Nephron progenitor cell (in vitro differentiated cells): ENCODE results near the gene KRI1.
A peak's percentile ranks its signal among the peaks of the same experiment; 100 is the strongest.
"Not testable (repeated sequence)": the region's sequence is repeated elsewhere in the genome, so short reads cannot be mapped to it uniquely, and the experiment has no call there.

Experiments
- DNase-seq: peaks from one replicate; pipeline ENCODE4 v3.0.0; 2021
- H3K27ac Mint-ChIP-seq: 2 replicates; pipeline ENCODE4 v1.8.0; 2021; ENCODE audit warnings: mild to moderate bottlenecking, moderate library complexity, mixed read lengths
- H3K27me3 Mint-ChIP-seq: 2 replicates; pipeline ENCODE4 v1.8.0; 2021; ENCODE audit warnings: mild to moderate bottlenecking, low read depth, mixed read lengths; ENCODE audit not compliant: poor library complexity
- H3K36me3 Mint-ChIP-seq: 2 replicates; pipeline ENCODE4 v1.8.0; 2021; ENCODE audit warnings: low read depth, mixed read lengths
- H3K4me1 Mint-ChIP-seq: 2 replicates; pipeline ENCODE4 v1.8.0; 2021; ENCODE audit warnings: mixed read lengths
- H3K4me3 Mint-ChIP-seq: 2 replicates; pipeline ENCODE4 v1.8.0; 2021; ENCODE audit warnings: mild to moderate bottlenecking, moderate library complexity, mixed read lengths
- H3K9me3 Mint-ChIP-seq: 2 replicates; pipeline ENCODE4 v1.8.0; 2021; ENCODE audit warnings: mild to moderate bottlenecking, moderate library complexity, mixed read lengths
- CTCF ChIP-seq: fragments of 200-600 bp; sonication (generic); IDR thresholded peaks from 2 replicates; pipeline ENCODE4 v1.5.0; 2021; ENCODE audit warnings: antibody characterized with exemption

Gene KRI1

DNA sequence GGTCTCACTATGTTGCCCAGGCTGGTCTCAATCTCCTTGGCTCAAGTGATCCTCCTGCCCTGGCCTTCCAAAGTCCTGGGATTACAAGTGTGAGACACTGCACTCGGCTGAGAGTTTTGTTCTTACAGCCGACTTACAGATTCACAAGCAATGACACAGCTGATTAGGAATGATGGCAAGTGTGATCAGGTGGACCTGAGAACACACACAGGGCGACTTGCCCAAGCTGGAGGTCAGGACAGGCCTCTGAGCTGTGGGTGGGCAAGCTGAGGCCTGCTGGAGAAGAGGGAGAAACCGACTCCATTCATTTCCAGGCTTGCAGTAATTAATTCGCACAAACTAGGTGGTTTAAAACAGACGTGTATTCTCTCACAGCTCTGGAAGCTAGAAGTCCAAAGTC, 30.2 kb downstream of the KRI1 start:
- no peak overlapping the region for H3K4me3 Mint-ChIP-seq
- H3K9me3 Mint-ChIP-seq = peaks cover 6% of the 10 kb centered on the region
- peak overlapping the region; percentile 51 for H3K27ac Mint-ChIP-seq
- TF ChIP-seq CTCF = no peak
- H3K36me3 Mint-ChIP-seq = no peaks in the 10 kb centered on the region
- H3K4me1 Mint-ChIP-seq = peaks cover 4% of the 10 kb centered on the region
- H3K27me3 Mint-ChIP-seq = peaks cover 38% of the 10 kb centered on the region
- no peak for DNase-seq

- no peak overlapping the region for H3K4me3 Mint-ChIP-seq
- H3K27ac Mint-ChIP-seq = no peak overlapping the region
- no peak for TF ChIP-seq CTCF
- H3K27me3 Mint-ChIP-seq = peaks cover 39% of the 10 kb centered on the region
- H3K9me3 Mint-ChIP-seq = peaks cover 6% of the 10 kb centered on the region
- H3K36me3 Mint-ChIP-seq = no peaks in the 10 kb centered on the region
- no peak for DNase-seq
- H3K4me1 Mint-ChIP-seq = peaks cover 4% of the 10 kb centered on the region
Measured at GRCh38 chr19:10533646-10534386, 32.0 kb downstream of the KRI1 start.

DNA sequence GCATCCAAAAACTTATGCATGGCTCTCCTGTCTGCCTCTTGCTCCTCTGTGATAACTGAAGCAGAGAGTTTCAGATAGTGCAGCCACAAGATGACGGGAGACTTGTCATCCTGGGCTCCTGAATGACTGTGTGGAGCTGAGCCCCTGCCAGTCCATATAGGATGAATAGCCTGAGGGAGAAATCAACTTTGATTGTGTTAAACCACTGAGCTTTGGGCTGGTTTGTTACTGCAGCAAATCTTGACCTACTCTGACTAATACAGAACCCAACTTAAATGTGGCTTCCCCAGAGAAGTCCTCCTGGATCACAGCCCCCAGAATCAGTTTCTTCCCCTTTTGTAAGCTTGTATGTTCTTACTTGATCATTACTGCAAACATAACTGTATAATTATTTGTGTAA, 33.4 kb downstream of the KRI1 start:
- peaks cover 32% of the 10 kb centered on the region for H3K27me3 Mint-ChIP-seq
- H3K27ac Mint-ChIP-seq = peak overlapping the region; percentile 44
- no peak for TF ChIP-seq CTCF
- DNase-seq = no peak
- no peak overlapping the region for H3K4me3 Mint-ChIP-seq
- no peaks in the 10 kb centered on the region for H3K36me3 Mint-ChIP-seq
- H3K4me1 Mint-ChIP-seq = peaks cover 4% of the 10 kb centered on the region
- peaks cover 6% of the 10 kb centered on the region for H3K9me3 Mint-ChIP-seq

- not testable (repeated sequence) for H3K4me1 Mint-ChIP-seq, DNase-seq, H3K9me3 Mint-ChIP-seq, H3K27ac Mint-ChIP-seq, H3K4me3 Mint-ChIP-seq, H3K36me3 Mint-ChIP-seq
- peaks cover 17% of the 10 kb centered on the region for H3K27me3 Mint-ChIP-seq
Measured at GRCh38 chr19:10526887-10527286, 38.9 kb downstream of the KRI1 start.

GRCh38 chr19:10525636-10526035, 40.2 kb downstream of the KRI1 start:
- no peaks in the 10 kb centered on the region for H3K36me3 Mint-ChIP-seq
- no peak overlapping the region for H3K27ac Mint-ChIP-seq
- no peak for TF ChIP-seq CTCF
- H3K9me3 Mint-ChIP-seq = no peaks in the 10 kb centered on the region
- peaks cover 6% of the 10 kb centered on the region for H3K4me1 Mint-ChIP-seq
- H3K4me3 Mint-ChIP-seq = no peak overlapping the region
- DNase-seq = no peak
- peaks cover 13% of the 10 kb centered on the region for H3K27me3 Mint-ChIP-seq

DNA sequence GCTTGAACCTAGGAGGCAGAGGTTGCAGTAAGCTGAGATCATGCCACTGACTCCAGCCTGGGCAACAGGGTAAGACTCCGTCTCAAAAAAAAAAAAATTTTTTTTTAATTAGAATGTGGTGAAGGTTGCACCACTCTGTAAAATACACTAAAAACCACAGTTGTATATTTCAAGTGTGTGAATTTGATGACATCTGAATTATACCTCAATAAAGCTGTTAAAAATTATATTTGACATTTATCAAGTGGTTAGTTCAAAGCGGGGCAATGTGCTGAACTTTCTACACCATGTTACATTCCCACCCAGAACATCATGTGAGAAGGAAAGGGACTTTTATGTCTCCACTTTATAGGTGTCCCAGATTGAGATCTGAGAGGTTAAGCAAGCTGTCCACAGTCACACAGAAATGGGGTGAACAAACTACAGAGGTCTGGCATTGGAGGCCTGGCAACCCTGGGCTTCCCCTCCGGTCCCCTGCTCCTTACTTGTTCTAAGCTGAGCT, 42.6 kb downstream of the KRI1 start:
- no peak for DNase-seq
- peaks cover 22% of the 10 kb centered on the region for H3K4me1 Mint-ChIP-seq
- H3K27ac Mint-ChIP-seq = no peak overlapping the region
- no peak overlapping the region for H3K4me3 Mint-ChIP-seq
- H3K27me3 Mint-ChIP-seq = peaks cover 17% of the 10 kb centered on the region
- no peaks in the 10 kb centered on the region for H3K9me3 Mint-ChIP-seq
- no peak for TF ChIP-seq CTCF
- H3K36me3 Mint-ChIP-seq = no peaks in the 10 kb centered on the region
